K562 (cell line): ENCODE results near the gene KIF18B. TPM values are rescaled to one million over a fixed set of nuclear protein-coding genes. Genes with fewer than 3 reads are reported as not detected.

Experiments
- ATAC-seq: fragments of 200-7000 bp; cut with Tn5 transposase; 3 replicates; pipeline ENCODE4 v1.9.1; 2020; ENCODE audit warnings: moderate library complexity
- BruUV-seq: library from RNA; stranded (reverse); fragments of 400-500 nt; replicated peaks from 2 replicates; lab custom pipeline; 2021; lab: Mats Ljungman, UMichigan
- CTCF ChIA-PET: fragments of 300-600 bp; formaldehyde crosslinking; extraction: SDS; loops from one replicate; lab custom pipeline; 2021; ENCODE audit warnings: low intra/inter-chr PET ratio; lab: Yijun Ruan, JAX
- POLR2A ChIA-PET: fragments of 300-600, 350-650 bp; sonication (Branson Sonifier 250); formaldehyde crosslinking; extraction: SDS; loops from one replicate; lab custom pipeline; 2021; ENCODE audit warnings: antibody characterized with exemption, inconsistent platforms; lab: Yijun Ruan, JAX
- DNase-seq, 4 experiments: peaks; one replicate each; pipeline versions ENCODE4 v3.0.0 to v3.0.0-alpha.2; 2011 to 2018; ENCODE audit warnings: low spot score in 3 of 4, mixed read lengths in 3 of 4; ENCODE audit errors: extremely low read depth in 1 of 4
- FAIRE-seq: peaks from 2 replicates; lab custom pipeline; 2011; peaks lifted over from hg19 to GRCh38; lab: Jason Lieb, UNC
- H2AFZ ChIP-seq: 2 replicates; pipeline ENCODE4 v1.6.0; 2011; ENCODE audit warnings: low read depth, low read length, control low read depth, inconsistent platforms
- H3K27ac ChIP-seq: fragments of 200-600 bp; 3 replicates; pipeline ENCODE4 v1.8.0; 2011; ENCODE audit warnings: low read depth, mild to moderate bottlenecking, control low read depth, inconsistent platforms, low read length, moderate library complexity, mixed read lengths; ENCODE audit errors: extremely low read depth
- H3K27me3 ChIP-seq, 2 experiments: fragments of 300-600 bp in 1 of 2; 2 replicates in 1 of 2; 3 replicates in 1 of 2; pipeline versions ENCODE4 v1.6.0 to v1.8.0; 2011; ENCODE audit warnings: inconsistent platforms in 2 of 2, low read length in 2 of 2, mild to moderate bottlenecking in 1 of 2, mixed read lengths in 1 of 2, moderate library complexity in 1 of 2; ENCODE audit not compliant: control insufficient read depth in 2 of 2, insufficient read depth in 2 of 2
- H3K36me3 ChIP-seq: fragments of 300-600 bp; 3 replicates; pipeline ENCODE4 v1.8.0; 2011; ENCODE audit warnings: mild to moderate bottlenecking, low read length, inconsistent platforms; ENCODE audit not compliant: control insufficient read depth, insufficient read depth
- H3K4me1 ChIP-seq, 2 experiments: fragments of 200-600 bp in 1 of 2; replicated peaks in 1 of 2; 2 replicates in 1 of 2; 3 replicates in 1 of 2; pipeline versions ENCODE4 v1.5.1 to v1.8.0; 2011; ENCODE audit warnings: inconsistent platforms in 2 of 2, low read length in 2 of 2, mild to moderate bottlenecking in 1 of 2, mixed read lengths in 1 of 2, moderate library complexity in 1 of 2; ENCODE audit not compliant: control insufficient read depth in 2 of 2, insufficient read depth in 2 of 2
- H3K4me2 ChIP-seq: 2 replicates; pipeline ENCODE4 v1.6.1; 2011; ENCODE audit warnings: low read length, control low read depth, inconsistent platforms, mixed read lengths; ENCODE audit not compliant: insufficient read depth
- H3K4me3 ChIP-seq: fragments of 200-600 bp; sonication (generic), shearing (Covaris generic); 2 replicates; pipeline ENCODE4 v1.5.1; 2016; ENCODE audit warnings: control low read depth, inconsistent platforms
- H3K79me2 ChIP-seq: fragments of 200-600 bp; 3 replicates; pipeline ENCODE4 v1.8.0; 2011; ENCODE audit warnings: low read length, inconsistent platforms; ENCODE audit not compliant: control insufficient read depth, insufficient read depth
- H3K9ac ChIP-seq, 2 experiments: 2 replicates each; pipeline versions ENCODE4 v1.6.0 to v1.6.1; 2011; ENCODE audit warnings: low read depth in 2 of 2, low read length in 2 of 2, control low read depth in 1 of 2, inconsistent platforms in 1 of 2, mild to moderate bottlenecking in 1 of 2, mixed read lengths in 1 of 2; ENCODE audit not compliant: insufficient read depth in 1 of 2
- H3K9me1 ChIP-seq: one replicate; pipeline ENCODE4 v1.6.0; 2011; ENCODE audit warnings: inconsistent platforms, mild to moderate bottlenecking, low read length, moderate library complexity; ENCODE audit not compliant: control insufficient read depth, insufficient read depth
- H3K9me3 ChIP-seq: replicated peaks from 2 replicates; pipeline ENCODE4 v1.5.1; 2011; ENCODE audit warnings: low read depth, low read length, inconsistent platforms; ENCODE audit not compliant: control insufficient read depth, insufficient read depth
- H4K20me1 ChIP-seq: replicated peaks from 2 replicates; pipeline ENCODE4 v1.6.1; 2011; ENCODE audit warnings: low read length, inconsistent platforms, mixed read lengths; ENCODE audit not compliant: control insufficient read depth, insufficient read depth
- ARID3A ChIP-seq: IDR thresholded peaks from 2 replicates; pipeline ENCODE4 v1.6.1; 2012; ENCODE audit warnings: low read depth, low read length, improper control_type of control experiment, borderline replicate concordance
- ATF7 ChIP-seq: fragments of 450-650 bp; IDR thresholded peaks from 2 replicates; pipeline ENCODE4 v1.7.1; 2014; ENCODE audit warnings: mild to moderate bottlenecking, moderate library complexity
- ELK3 ChIP-seq: fragments of 450-650 bp; formaldehyde crosslinking; IDR thresholded peaks from 2 replicates; pipeline ENCODE4 v1.4.0; 2020; ENCODE audit warnings: mild to moderate bottlenecking
- ESRRA ChIP-seq: fragments of 450-650 bp; IDR thresholded peaks from 2 replicates; pipeline ENCODE4 v1.6.1; 2014; ENCODE audit warnings: low read depth, mild to moderate bottlenecking, moderate library complexity, borderline replicate concordance
- KLF16 ChIP-seq: IDR thresholded peaks from 2 replicates; pipeline ENCODE4 v1.6.1; 2016; ENCODE audit warnings: antibody characterized with exemption
- MAX ChIP-seq: sonication (generic); formaldehyde crosslinking; IDR thresholded peaks from 2 replicates; pipeline ENCODE4 v1.9.0; 2022; ENCODE audit warnings: mild to moderate bottlenecking, missing genetic modification reagents
- PBX2 ChIP-seq, 2 experiments: IDR thresholded peaks in 1 of 2; conservative IDR thresholded peaks in 1 of 2; 2 replicates each; pipeline ENCODE4 v1.6.1; 2016; ENCODE audit warnings: low read depth in 2 of 2, mild to moderate bottlenecking in 1 of 2, missing compliant biosample characterization in 1 of 2, missing genetic modification characterization in 1 of 2, moderate library complexity in 1 of 2
- PHB2 ChIP-seq: fragments of 450-650 bp; IDR thresholded peaks from 2 replicates; pipeline ENCODE4 v1.6.1; 2017; ENCODE audit warnings: low read depth
- PKNOX1 ChIP-seq: fragments of 450-650 bp; IDR thresholded peaks from 2 replicates; pipeline ENCODE4 v1.6.1; 2016
- RAD51 ChIP-seq: fragments of 450-650 bp; IDR thresholded peaks from 2 replicates; pipeline ENCODE4 v1.7.1; 2016; ENCODE audit warnings: low read depth, mild to moderate bottlenecking, borderline replicate concordance
- USF2 ChIP-seq: sonication (generic); formaldehyde crosslinking; IDR thresholded peaks from 2 replicates; pipeline ENCODE4 v1.5.0; 2020; ENCODE audit warnings: missing genetic modification reagents
- ZNF79 ChIP-seq: fragments of 250-450 bp; sonication (Bioruptor Pico); IDR thresholded peaks from 2 replicates; pipeline ENCODE4 v1.4.0; 2020; ENCODE audit warnings: low read depth, mild to moderate bottlenecking, moderate library complexity
- WGBS: fragments of 100-300 bp; shearing (Covaris generic); methylation state at CpG from one replicate; pipeline ENCODE4 v1.1.6; 2016; ENCODE audit warnings: low coverage, mixed read lengths; ENCODE audit not compliant: insufficient coverage; ENCODE audit errors: missing lambda C conversion rate; 5-methylcytosine and 5-hydroxymethylcytosine counted together
- in situ Hi-C: fragments of 300-500 bp; cut with MboI; formaldehyde crosslinking; loops from 4 replicates; pipeline ENCODE4 v1.15.0; 2018; ENCODE audit warnings: inconsistent platforms, mixed read lengths
- intact Hi-C: fragments of 100-400 bp; cut with micrococcal nuclease; formaldehyde crosslinking; loops from 2 replicates; pipeline ENCODE4 v1.14.2; 2022
- polyA plus RNA-seq, 8 experiments: library from polyadenylated mRNA; depleted of rRNA in 4 of 8; stranded (reverse) in 5 of 8; unstranded in 3 of 8; fragments of >200 nt; fragmentation: Nextera tagmentation in 2 of 8; fragmentation: Illumina TruSeq in 1 of 8; extraction: Ambion mirVana in 2 of 8; extraction: Trizol in 1 of 8; gene quantifications; 2 replicates each; pipeline versions ENCODE4 v1.2.1 to v1.2.3, GENCODE V29; 2011 to 2014; ENCODE audit warnings: inconsistent platforms in 1 of 8, missing spikeins in 1 of 8
- total RNA-seq, 7 experiments: library from RNA; depleted of rRNA in 6 of 7; stranded (reverse); fragments of >200 nt in 6 of 7; fragmentation: Illumina TruSeq in 2 of 7; extraction: Trizol in 2 of 7; gene quantifications; 2 replicates each; pipeline versions ENCODE4 v1.2.1 to v1.2.3, GENCODE V29; 2011 to 2021; ENCODE audit warnings: low replicate concordance in 1 of 7

The KIF18B gene
- total and polyA plus RNA-seq, 9 of the 15 experiments (the other 6 are each of a cell fraction or from before 2014, with no cell fraction given): 2.0 to 42.8 (median 13.2) TPM

GRCh38 chr17:44992242-44992939 lies 44.8 kb upstream of the KIF18B start:
- ChIA-PET CTCF (no interaction called here), POLR2A (interaction anchor here (0.6 to 4.7 kb wide), 3 partner anchors 11 to 867 kb away, joined by 3 to 21 read pairs (median 4); no protein-coding TSS in a partner anchor)
- Histone ChIP-seq H3K4me1 (peaks cover 0 to 5% of the 10 kb centered on the region in 2 experiments; a peak in 1 of 5 replicates), H4K20me1 (no peaks in the 10 kb centered on the region; the same call in 1 of the 2 replicates), H3K36me3 (no peaks in the 10 kb centered on the region), H3K4me2 (no peak overlapping the region), H3K27ac (no peak overlapping the region), H3K9ac (no peak overlapping the region), H3K9me1 (peaks cover 2% of the 10 kb centered on the region), H3K79me2 (no peaks in the 10 kb centered on the region), H3K4me3 (no peak overlapping the region), H3K27me3 (peaks cover 44 to 78% of the 10 kb centered on the region in 2 experiments; a peak in 4 of 5 replicates), H2AFZ (no peak overlapping the region), H3K9me3 (no peaks in the 10 kb centered on the region)
- no peak for FAIRE-seq
- TF ChIP-seq MAX (CRISPR knock-in tag) (no peak), ZNF79 (CRISPR knock-in tag) (no peak), RAD51 (peak; percentile 35; the same call in 1 of the 2 replicates), ARID3A (no peak), PHB2 (no peak), PKNOX1 (peak; percentile 84), ESRRA (no peak), ELK3 (CRISPR knock-in tag) (no peak), USF2 (peak; percentile 53; the same call in 1 of the 2 replicates), ATF7 (no peak), KLF16 (no peak), PBX2 (CRISPR knock-in tag; IDR thresholded peaks at IDR 0.05; ENCODE audit: low read depth) (no peak), PBX2 (tag; conservative IDR thresholded peaks at IDR 0.05; ENCODE audit: low read depth) (peak; percentile 31; the same call in 1 of the 2 replicates)
- no peak for ATAC-seq
- no peak for DNase-seq
- in situ Hi-C loops (no loop called here), intact Hi-C loops (no loop called here)
- WGBS: 0% methylated on average over 5 of the region's 5 CpGs
- no TSS peak for BruUV-seq
